H1 (cell line): ENCODE results near the gene RAN. TPM values are rescaled to one million over a fixed set of nuclear protein-coding genes. Genes with fewer than 3 reads are reported as not detected.

Source experiments
- ATF3 ChIP-seq: IDR thresholded peaks from 2 replicates; pipeline ENCODE4 v1.6.1; 2011; ENCODE audit warnings: low read depth, mild to moderate bottlenecking, low read length; ENCODE audit not compliant: insufficient read depth
- SP4 ChIP-seq: IDR thresholded peaks from 2 replicates; pipeline ENCODE4 v1.6.1; 2012; ENCODE audit warnings: low read length, inconsistent platforms
- SUZ12 ChIP-seq: fragments of 200-600 bp; sonication (generic); IDR thresholded peaks from 2 replicates; pipeline ENCODE4 v1.6.1; 2012; ENCODE audit warnings: mild to moderate bottlenecking, inconsistent platforms, low read length, moderate library complexity, mixed read lengths
- polyA plus RNA-seq, 7 experiments: library from polyadenylated mRNA; depleted of rRNA in 3 of 7; stranded (reverse) in 5 of 7; unstranded in 2 of 7; fragments of >200 nt in 5 of 7; fragments of 200-250 nt in 2 of 7; gene quantifications; 1 replicate in 5 of 7; 2 replicates in 1 of 7; 4 replicates in 1 of 7; pipeline versions ENCODE4 v1.2.1 to v1.2.3, GENCODE V29; 2011 to 2013; ENCODE audit warnings: missing spikeins in 2 of 7, mixed read lengths in 2 of 7
- total RNA-seq: library from RNA; stranded (reverse); fragmentation: NEBNext Ultra II Directional; extraction: Animal tissue kit (Norgen Biotek cat#: 25700); gene quantifications from 2 replicates; pipeline ENCODE4 v1.2.1, GENCODE V29; 2021

The RAN gene
- total and polyA plus RNA-seq, 2 of the 8 experiments (the other 6 are each of a cell fraction or from before 2014, with no cell fraction given) = 2,064 to 2,203 TPM

GRCh38 chr12:130878193-130879185, 6.6 kb downstream of the RAN start (continued):
- TF ChIP-seq SP4 = no peak
- TF ChIP-seq SUZ12 = no peak
- no peak for TF ChIP-seq ATF3
